Heart left ventricle (tissue), 16 donors: ENCODE data around the gene BCL2L13. TPM values are rescaled to one million over a fixed set of nuclear protein-coding genes. Genes with fewer than 3 reads are reported as not detected.

ENCODE experiments used
- ATAC-seq, 4 donors: fragments of 200-7000 bp; cut with Tn5 transposase; one replicate each; pipeline ENCODE4 v1.9.1; 2020 to 2022; ENCODE audit warnings: moderate library complexity in 4 of 4, mild to moderate bottlenecking in 3 of 4, moderate number of reproducible peaks in 1 of 4
- DNase-seq, 5 donors: peaks; one replicate each; pipeline ENCODE4 v3.0.0-alpha.2; 2020
- H3K27ac ChIP-seq, 12 donors: fragments of 200-600 bp; sonication (generic) in 4 of 12; one replicate each; pipeline versions ENCODE4 v1.5.0 to v1.8.0; 2016 to 2022; ENCODE audit warnings: mild to moderate bottlenecking in 2 of 12
- H3K27me3 ChIP-seq, 9 donors: fragments of 200-600 bp; sonication (generic) in 2 of 9; one replicate each; pipeline versions ENCODE4 v1.5.1 to v1.8.0; 2016 to 2022; ENCODE audit warnings: mild to moderate bottlenecking in 3 of 9
- H3K36me3 ChIP-seq, 9 donors: fragments of 200-600 bp; sonication (generic) in 2 of 9; one replicate each; pipeline versions ENCODE4 v1.5.0 to v1.8.0; 2018 to 2022; ENCODE audit warnings: mild to moderate bottlenecking in 2 of 9
- H3K4me1 ChIP-seq, 12 donors: fragments of 200-600 bp; sonication (generic) in 4 of 12; one replicate each; pipeline versions ENCODE4 v1.5.0 to v1.8.0; 2016 to 2022; ENCODE audit warnings: mild to moderate bottlenecking in 3 of 12
- H3K4me3 ChIP-seq, 12 donors: fragments of 200-600 bp; sonication (generic) in 4 of 12; one replicate each; pipeline versions ENCODE4 v1.5.0 to v1.8.0; 2017 to 2022; ENCODE audit warnings: mild to moderate bottlenecking in 9 of 12, moderate library complexity in 4 of 12
- H3K9me3 ChIP-seq, 12 donors: fragments of 200-600 bp; sonication (generic) in 4 of 12; one replicate each; pipeline versions ENCODE4 v1.5.0 to v1.8.0; 2016 to 2022; ENCODE audit warnings: mild to moderate bottlenecking in 1 of 12
- CTCF ChIP-seq, 12 donors: fragments of 200-600 bp; sonication (generic) in 4 of 12; IDR thresholded peaks; one replicate each; pipeline versions ENCODE4 v1.5.0 to v1.8.0; 2018 to 2022; ENCODE audit warnings: antibody characterized with exemption in 12 of 12, mild to moderate bottlenecking in 5 of 12
- POLR2A ChIP-seq, 2 donors: fragments of 450-650 bp; IDR thresholded peaks; one replicate each; pipeline ENCODE4 v1.6.1; 2017; ENCODE audit warnings: antibody characterized with exemption in 2 of 2, mild to moderate bottlenecking in 2 of 2, moderate library complexity in 2 of 2
- WGBS, 4 donors: extraction: QIAGEN DNeasy Blood & Tissue Kit in 2 of 4; methylation state at CpG; one replicate each; pipeline versions ENCODE4 v1.1.5 to v1.1.7; 2013 to 2018; 5-methylcytosine and 5-hydroxymethylcytosine counted together
- intact Hi-C, 10 donors: fragments of 100-400 bp; cut with DNase I; formaldehyde crosslinking; loops; one replicate each; pipeline versions ENCODE4 v1.11.1 to v1.14.2; 2022
- polyA plus RNA-seq, 2 donors: library from polyadenylated mRNA; stranded (reverse); fragments of 200-250 nt; gene quantifications; one replicate each; pipeline ENCODE4 v1.2.3, GENCODE V29; 2013
- total RNA-seq, 9 donors: library from RNA; depleted of rRNA in 2 of 9; stranded (reverse); fragments of >200 nt in 2 of 9; fragmentation: NEBNext Ultra II Directional in 3 of 9; extraction: Animal tissue kit (Norgen Biotek cat#: 25700) in 3 of 9; gene quantifications; one replicate each; pipeline versions ENCODE4 v1.1.0 to v1.2.4, GENCODE V29; 2016 to 2023
- donor health status: ischemic (EF 13 %, LVEDD 7.1; RV severe dilation, severe dysfunction).
- donor health status: healthy with polysubstance abuse.
- donor health status: DM: no; HTN: yes; CAD: no.
- donor health status: DM: no; HTN: no; CAD: no.
- donor health status: ischemic (EF 25% LVEDD 6.9; RV normal size, moderate dysfunction).
- donor health status: ischemic (EF 25% LVEDD 5.7; RV mildly dilated, moderate dysfunction).
- donor health status: healthy.
- donor health status: DM: yes; HTN: yes; CAD: no.
- donor health status: ischemic (EF 35%, LVEDD 5.7; RV mildly dilated, moderate dysfunction).
- donor health status: nonischemic (EF 11% LVEDD 7.7; RV severe dilation, severe dysfunction).
- donor health status: DM: yes; HTN: yes; CAD: no.
- donor health status: PGD.
- donor health status: ischemic (EF 29% LVEDD 5.4; RV normal size, mild dysfunction).
- donor health status: nonischemic (EF 23%, LVEDD 6.1; RV moderate dilation, normal function).

The BCL2L13 gene
- total and polyA plus RNA-seq, 11 donors, result 46.3 to 187 (median 89.6) TPM

- DNase-seq (no peak), ATAC-seq (no peak)
- H3K9me3 ChIP-seq, result no peaks in the 10 kb centered on the region
- H3K4me1 ChIP-seq, result peaks cover 0 to 29% (median 16%) of the 10 kb centered on the region in 12 donors
- no peak for TF ChIP-seq POLR2A (IDR thresholded peaks at IDR 0.05)
- TF ChIP-seq CTCF (IDR thresholded peaks at IDR 0.05), result no peak
- no peak overlapping the region for H3K27ac ChIP-seq
- no peak overlapping the region for H3K4me3 ChIP-seq
- peaks cover 0 to 97% (median 70%) of the 10 kb centered on the region in 9 donors for H3K36me3 ChIP-seq
- 56 to 96% (median 74%) methylated on average over 3 of the region's 3 CpGs for WGBS, 4 donors
- intact Hi-C loops, result no loop called here
- no peaks in the 10 kb centered on the region for H3K27me3 ChIP-seq
Measured at GRCh38 chr22:17612057-17612456, 26.5 kb upstream of the BCL2L13 start.

- H3K27me3 ChIP-seq, result no peaks in the 10 kb centered on the region
- peaks cover 0 to 97% (median 74%) of the 10 kb centered on the region in 9 donors for H3K36me3 ChIP-seq
- H3K27ac ChIP-seq, result no peak overlapping the region
- H3K4me1 ChIP-seq, result peaks cover 0 to 21% (median 14%) of the 10 kb centered on the region in 12 donors
- H3K4me3 ChIP-seq, result no peak overlapping the region
- ATAC-seq, result no peak
- intact Hi-C loops, result no loop called here
- DNase-seq, result no peak
- H3K9me3 ChIP-seq, result no peaks in the 10 kb centered on the region
- WGBS, 4 donors, result 89 to 96% (median 94%) methylated on average over 7 of the region's 7 CpGs
- TF ChIP-seq POLR2A (IDR thresholded peaks at IDR 0.05), result no peak
- TF ChIP-seq CTCF (IDR thresholded peaks at IDR 0.05), result no peak
Measured at GRCh38 chr22:17613280-17613679, 25.3 kb upstream of the BCL2L13 start.

GRCh38 chr22:17627961-17628405, 10.6 kb upstream of the BCL2L13 start:
- intact Hi-C loops, result loop anchor here in 4 of 10 donors (1.0 to 10.0 kb wide), 4 partner anchors 10 to 63 kb away; partner anchors contain the start of genes BCL2L13 (in 1 of the 4) and SLC25A18 (in 1 of the 4)
- Histone ChIP-seq H3K27ac (peak overlapping the region in 11 of 12 donors; percentile 85 to 96 (median 92)), H3K27me3 (no peaks in the 10 kb centered on the region), H3K4me1 (peaks cover 0 to 39% (median 21%) of the 10 kb centered on the region in 12 donors), H3K9me3 (no peaks in the 10 kb centered on the region), H3K36me3 (peaks cover 0 to 26% (median 14%) of the 10 kb centered on the region in 9 donors), H3K4me3 (peak overlapping the region; percentile 79 to 100 (median 93))
- no peak for ATAC-seq
- 7 to 11% (median 8%) methylated on average over 22 to 24 of the region's 24 CpGs for WGBS, 4 donors
- TF ChIP-seq POLR2A (IDR thresholded peaks at IDR 0.05) (no peak), CTCF (IDR thresholded peaks at IDR 0.05) (no peak)
- no peak for DNase-seq

DNA sequence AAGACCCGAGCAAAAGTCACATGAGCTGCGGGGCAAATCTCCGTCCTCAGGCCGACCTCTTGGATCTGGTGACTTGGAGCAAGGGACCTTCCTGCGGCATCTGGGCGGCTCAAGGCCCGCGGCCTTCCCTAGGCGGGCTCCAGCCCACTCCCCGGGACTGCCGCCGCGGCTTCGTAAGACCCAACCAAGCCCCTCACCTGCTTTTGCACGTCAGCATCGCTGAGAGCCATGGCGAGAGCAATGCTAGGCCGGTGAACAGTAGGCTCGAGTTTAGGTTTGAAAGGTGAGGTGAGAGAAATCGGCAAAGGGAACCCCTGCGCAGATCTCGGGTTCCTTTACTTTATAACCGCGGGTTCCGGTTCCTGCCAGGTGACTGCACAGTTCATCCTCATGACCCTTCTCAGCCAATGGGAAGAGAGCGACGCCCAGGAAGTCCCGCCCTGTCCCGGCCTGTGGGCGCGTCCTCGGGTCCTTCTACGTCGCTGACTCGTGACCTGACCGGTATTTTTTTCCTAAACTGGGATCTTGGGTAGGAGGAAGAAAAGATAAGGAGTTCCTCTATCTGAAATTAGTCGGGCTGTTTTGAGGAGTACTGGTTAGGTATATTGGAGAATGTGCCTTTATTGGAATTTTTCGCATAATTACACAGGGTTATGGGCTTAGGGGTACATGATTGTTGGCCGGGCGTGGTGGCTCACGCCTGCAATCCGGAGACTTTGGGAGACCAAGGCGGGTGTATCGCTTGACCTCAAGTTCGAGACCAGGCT, 10.0 kb upstream of the BCL2L13 start, which contains the start of gene ATP6V1E1:
Gene ATP6V1E1, minus strand, starts transcription at position 344 of the 767 bp plus-strand sequence. Its CDS starts 114 bp downstream, at position 230.
- Histone ChIP-seq H3K9me3 (no peaks in the 10 kb centered on the region), H3K36me3 (peaks cover 0 to 20% (median 10%) of the 10 kb centered on the region in 9 donors), H3K4me3 (peak within 1 kb of the TSS; percentile 79 to 100 (median 93)), H3K27me3 (no peaks in the 10 kb centered on the region), H3K27ac (peak within 1 kb of the TSS; percentile 77 to 96 (median 92)), H3K4me1 (peaks cover 0 to 39% (median 21%) of the 10 kb centered on the region in 12 donors)
- TF ChIP-seq POLR2A (IDR thresholded peaks at IDR 0.05) (peak in 1 of 2 donors; percentile 74), CTCF (IDR thresholded peaks at IDR 0.05) (no peak)
- WGBS, 4 donors, result 0 to 1% (median 0%) methylated on average over 28 to 45 of the region's 45 CpGs
- intact Hi-C loops, result loop anchor here in 4 of 10 donors (1.0 to 10.0 kb wide), 4 partner anchors 10 to 64 kb away; partner anchors contain the start of genes BCL2L13 (in 1 of the 4) and SLC25A18 (in 1 of the 4)
- DNase-seq (peak; percentile 96 to 97 (median 97)), ATAC-seq (peak; percentile 100)
